Measurements from ENCODE around the gene P3H3. TPM values are rescaled to one million over a fixed set of nuclear protein-coding genes. Genes with fewer than 3 reads are reported as not detected.

The P3H3 gene
- total and polyA plus RNA-seq, 9 of the 15 experiments (the other 6 are each of a cell fraction or from before 2014, with no cell fraction given) = 0.03 to 15.0 (median 4.8) TPM

DNA sequence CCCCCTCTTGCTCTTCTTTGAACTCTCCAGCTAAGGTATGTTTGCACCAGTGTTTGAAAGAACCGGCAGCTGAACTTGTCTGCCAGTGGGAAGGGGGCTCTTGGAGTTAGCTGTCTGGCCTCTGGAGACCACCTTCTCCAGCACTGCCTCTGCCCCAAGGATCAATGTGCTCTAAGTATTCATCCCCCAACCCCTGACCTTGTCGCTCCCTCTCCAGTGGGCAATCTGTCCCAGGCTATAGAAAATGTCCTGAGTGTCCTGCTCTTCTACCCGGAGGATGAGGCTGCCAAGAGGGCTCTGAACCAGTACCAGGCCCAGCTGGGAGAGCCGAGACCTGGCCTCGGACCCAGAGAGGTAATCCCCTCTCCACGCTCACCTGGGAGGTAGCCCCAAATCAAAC, 2.8 kb downstream of the P3H3 start:
- peaks cover 11 to 43% of the 10 kb centered on the region in 2 experiments; a peak in 4 of 5 replicates for H3K4me1 ChIP-seq (replicated peaks in 1 of 2; ENCODE audit: control insufficient read depth in 2 of 2, insufficient read depth in 2 of 2, low read length in 2 of 2)
- no peak overlapping the region for H2AFZ ChIP-seq (ENCODE audit: low read depth, low read length)
- no peaks in the 10 kb centered on the region for H4K20me1 ChIP-seq (replicated peaks; ENCODE audit: control insufficient read depth, insufficient read depth, low read length)
- 96% methylated on average over 6 of the region's 6 CpGs for WGBS (ENCODE audit: insufficient coverage, low coverage, missing lambda C conversion rate)
- no peak overlapping the region for H3K4me2 ChIP-seq (ENCODE audit: insufficient read depth, low read length)
- FAIRE-seq (no peak), ATAC-seq (no peak), DNase-seq (ENCODE audit: extremely low read depth in 1 of 4, low spot score in 3 of 4) (no peak)
- ChIA-PET POLR2A (interaction anchor here (0.6 to 3.2 kb wide), 4 partner anchors 9 to 38 kb away, joined by 3 to 13 read pairs (median 4); no protein-coding TSS in a partner anchor), CTCF (ENCODE audit: low intra/inter-chr PET ratio) (no interaction called here)
- H3K9ac ChIP-seq (ENCODE audit: insufficient read depth in 1 of 2, low read depth in 2 of 2, low read length in 2 of 2) = no peak overlapping the region
- peaks cover 40% of the 10 kb centered on the region; the same call in 1 of the 3 replicates for H3K36me3 ChIP-seq (ENCODE audit: control insufficient read depth, insufficient read depth, low read length)
- intact Hi-C loops (cut with micrococcal nuclease) = no loop called here
- TF ChIP-seq ZNF589 (CRISPR knock-in tag; IDR thresholded peaks at IDR 0.05; ENCODE audit: low read depth) = no peak
- TF ChIP-seq WHSC1 (IDR thresholded peaks at IDR 0.05; ENCODE audit: low read length) = no peak
- no peak for TF ChIP-seq NCOA1 (IDR thresholded peaks at IDR 0.05; ENCODE audit: low read depth)
- TF ChIP-seq, protein P1, sequence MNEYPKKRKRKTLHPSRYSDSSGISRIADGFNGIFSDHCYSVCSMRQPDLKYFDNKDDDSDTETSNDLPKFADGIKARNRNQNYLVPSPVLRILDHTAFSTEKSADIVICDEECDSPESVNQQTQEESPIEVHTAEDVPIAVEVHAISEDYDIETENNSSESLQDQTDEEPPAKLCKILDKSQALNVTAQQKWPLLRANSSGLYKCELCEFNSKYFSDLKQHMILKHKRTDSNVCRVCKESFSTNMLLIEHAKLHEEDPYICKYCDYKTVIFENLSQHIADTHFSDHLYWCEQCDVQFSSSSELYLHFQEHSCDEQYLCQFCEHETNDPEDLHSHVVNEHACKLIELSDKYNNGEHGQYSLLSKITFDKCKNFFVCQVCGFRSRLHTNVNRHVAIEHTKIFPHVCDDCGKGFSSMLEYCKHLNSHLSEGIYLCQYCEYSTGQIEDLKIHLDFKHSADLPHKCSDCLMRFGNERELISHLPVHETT (CRISPR knock-in tag; conservative IDR thresholded peaks at IDR 0.05 in 1 of 2, IDR thresholded peaks at IDR 0.05 in 1 of 2) = no peak
- TF ChIP-seq, protein P2, sequence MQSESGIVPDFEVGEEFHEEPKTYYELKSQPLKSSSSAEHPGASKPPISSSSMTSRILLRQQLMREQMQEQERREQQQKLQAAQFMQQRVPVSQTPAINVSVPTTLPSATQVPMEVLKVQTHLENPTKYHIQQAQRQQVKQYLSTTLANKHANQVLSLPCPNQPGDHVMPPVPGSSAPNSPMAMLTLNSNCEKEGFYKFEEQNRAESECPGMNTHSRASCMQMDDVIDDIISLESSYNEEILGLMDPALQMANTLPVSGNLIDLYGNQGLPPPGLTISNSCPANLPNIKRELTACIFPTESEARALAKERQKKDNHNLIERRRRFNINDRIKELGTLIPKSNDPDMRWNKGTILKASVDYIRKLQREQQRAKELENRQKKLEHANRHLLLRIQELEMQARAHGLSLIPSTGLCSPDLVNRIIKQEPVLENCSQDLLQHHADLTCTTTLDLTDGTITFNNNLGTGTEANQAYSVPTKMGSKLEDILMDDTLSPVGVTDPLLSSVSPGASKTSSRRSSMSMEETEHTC (IDR thresholded peaks at IDR 0.05) = no peak
- peaks cover 24% of the 10 kb centered on the region for H3K79me2 ChIP-seq (ENCODE audit: control insufficient read depth, insufficient read depth, low read length)
- no peaks in the 10 kb centered on the region for H3K27me3 ChIP-seq (ENCODE audit: control insufficient read depth in 2 of 2, insufficient read depth in 2 of 2, low read length in 2 of 2)
- H3K9me1 ChIP-seq (ENCODE audit: control insufficient read depth, insufficient read depth, low read length) = no peaks in the 10 kb centered on the region
- no peak overlapping the region for H3K4me3 ChIP-seq
- in situ Hi-C loops (cut with MboI) = no loop called here
- no TSS peak for BruUV-seq (replicated peaks)
- H3K27ac ChIP-seq (ENCODE audit: extremely low read depth, low read depth, low read length) = no peak overlapping the region
- H3K9me3 ChIP-seq (replicated peaks; ENCODE audit: control insufficient read depth, insufficient read depth, low read depth, low read length) = no peaks in the 10 kb centered on the region

Data from K562 (cell line).